Activated CD4-positive, alpha-beta T cell treated with anti-CD3 and anti-CD28 coated beads for 36 hours (primary cell): Measurements from ENCODE around the gene POLDIP3. TPM values are rescaled to one million over a fixed set of nuclear protein-coding genes. Genes with fewer than 3 reads are reported as not detected.

Source experiments
- ATAC-seq: fragments of 200-7000 bp; cut with Tn5 transposase; one replicate; pipeline ENCODE4 v1.10.0; 2021; ENCODE audit warnings: mild to moderate bottlenecking, moderate library complexity
- CTCF ChIA-PET: fragments of 350-600 bp; sonication (Branson Sonifier 250); formaldehyde crosslinking; loops from one replicate; lab custom pipeline; 2021; ENCODE audit warnings: antibody characterized with exemption; lab: Charles Lee
- POLR2A ChIA-PET: fragments of 350-600 bp; sonication (Branson Sonifier 250); formaldehyde crosslinking; loops from one replicate; lab custom pipeline; 2021; ENCODE audit warnings: antibody characterized with exemption, inconsistent platforms; lab: Charles Lee
- DNase-seq: peaks from one replicate; pipeline ENCODE4 v3.0.0-alpha.2; 2020
- H3K27ac Mint-ChIP-seq: one replicate; pipeline ENCODE4 v1.8.0; 2021; ENCODE audit warnings: mixed read lengths
- H3K27me3 Mint-ChIP-seq: one replicate; pipeline ENCODE4 v1.8.0; 2021; ENCODE audit warnings: mixed read lengths
- H3K36me3 Mint-ChIP-seq: one replicate; pipeline ENCODE4 v1.8.0; 2021; ENCODE audit warnings: low read depth, mixed read lengths
- H3K4me1 Mint-ChIP-seq: one replicate; pipeline ENCODE4 v1.8.0; 2021; ENCODE audit warnings: mixed read lengths
- H3K4me3 Mint-ChIP-seq: one replicate; pipeline ENCODE4 v1.8.0; 2021; ENCODE audit warnings: mild to moderate bottlenecking, moderate library complexity, mixed read lengths
- H3K9me3 Mint-ChIP-seq: one replicate; pipeline ENCODE4 v1.8.0; 2021; ENCODE audit warnings: low read depth, mixed read lengths
- intact Hi-C, 2 experiments: fragments of 100-400 bp; cut with DNase I in 1 of 2; cut with micrococcal nuclease in 1 of 2; formaldehyde crosslinking; loops; one replicate each; pipeline versions ENCODE4 v1.14.2 to v1.15.1; 2022 to 2024; cut with DNase I, micrococcal nuclease
- total RNA-seq, 2 experiments: library from RNA; stranded (reverse); gene quantifications; one replicate each; pipeline ENCODE4 v1.2.3, GENCODE V29; 2021

POLDIP3 gene
- total RNA-seq, 2 experiments from 2014 or later, result 77.6 to 88.6 TPM

- Mint-ChIP-seq H3K9me3 (no peaks in the 10 kb centered on the region), H3K36me3 (peaks cover 2% of the 10 kb centered on the region), H3K27me3 (no peaks in the 10 kb centered on the region), H3K27ac (peak overlapping the region; percentile 92), H3K4me3 (peak overlapping the region; percentile 92), H3K4me1 (peaks cover 26% of the 10 kb centered on the region)
- DNase-seq, result peak; percentile 57
- peak; percentile 54 for ATAC-seq
- intact Hi-C loops, result loop anchor here (1.0 to 2.0 kb wide), 12 partner anchors 14 to 569 kb away; partner anchors contain the start of genes ARFGAP3 (in 1 of the 2), PACSIN2 (in 1 of the 2), POLDIP3 (in 1 of the 2) and SMDT1 (in 1 of the 2)
- CTCF ChIA-PET, result interaction anchor here (0.7 kb wide), 1 partner anchor 27 kb away, joined by 3 read pairs; no protein-coding TSS in a partner anchor
- POLR2A ChIA-PET, result interaction anchor here (4.7 kb wide), 1 partner anchor 34 kb away, joined by 53 read pairs; the partner anchor contains the start of gene POLDIP3
These were observed 33.9 kb upstream of the POLDIP3 start for GRCh38 chr22:42648368-42649245.

GRCh38 chr22:42648017-42648367 lies 33.3 kb upstream of the POLDIP3 start:
- ChIA-PET POLR2A (interaction anchor here (4.7 kb wide), 1 partner anchor 33 kb away, joined by 53 read pairs; the partner anchor contains the start of gene POLDIP3), CTCF (interaction anchor here (1.9 kb wide), 1 partner anchor 27 kb away, joined by 4 read pairs; no protein-coding TSS in a partner anchor)
- intact Hi-C loops, result loop anchor here (2.0 kb wide), 2 partner anchors 33 to 147 kb away; partner anchors contain the start of gene POLDIP3 (in 1 of the 2)
- no peak for DNase-seq
- Mint-ChIP-seq H3K27me3 (no peaks in the 10 kb centered on the region), H3K4me1 (peaks cover 26% of the 10 kb centered on the region), H3K9me3 (no peaks in the 10 kb centered on the region), H3K36me3 (peaks cover 2% of the 10 kb centered on the region), H3K4me3 (peak overlapping the region; percentile 92), H3K27ac (peak overlapping the region; percentile 92)
- ATAC-seq, result no peak

GRCh38 chr22:42646569-42647525 lies 32.2 kb upstream of the POLDIP3 start:
- H3K9me3 Mint-ChIP-seq, result no peaks in the 10 kb centered on the region
- CTCF ChIA-PET, result interaction anchor here (1.8 to 1.9 kb wide), 2 partner anchors 14 to 26 kb away, joined by 4 to 6 read pairs; no protein-coding TSS in a partner anchor
- peaks cover 2% of the 10 kb centered on the region for H3K36me3 Mint-ChIP-seq
- ATAC-seq (no peak), DNase-seq (no peak)
- peaks cover 29% of the 10 kb centered on the region for H3K4me1 Mint-ChIP-seq
- intact Hi-C loops, result no loop called here
- POLR2A ChIA-PET, result interaction anchor here (0.5 to 4.7 kb wide), 2 partner anchors 32 to 34 kb away, joined by 5 to 53 read pairs; partner anchors contain the start of gene POLDIP3
- H3K4me3 Mint-ChIP-seq, result peak overlapping the region; percentile 92
- no peak overlapping the region for H3K27ac Mint-ChIP-seq
- H3K27me3 Mint-ChIP-seq, result no peaks in the 10 kb centered on the region

- H3K36me3 Mint-ChIP-seq, result peaks cover 2% of the 10 kb centered on the region
- H3K27me3 Mint-ChIP-seq, result no peaks in the 10 kb centered on the region
- peaks cover 29% of the 10 kb centered on the region for H3K4me1 Mint-ChIP-seq
- H3K4me3 Mint-ChIP-seq, result no peak overlapping the region
- ChIA-PET POLR2A (interaction anchor here (4.7 kb wide), 1 partner anchor 31 kb away, joined by 53 read pairs; the partner anchor contains the start of gene POLDIP3), CTCF (interaction anchor here (1.8 to 1.9 kb wide), 2 partner anchors 15 to 25 kb away, joined by 4 to 6 read pairs; no protein-coding TSS in a partner anchor)
- H3K27ac Mint-ChIP-seq, result no peak overlapping the region
- no peaks in the 10 kb centered on the region for H3K9me3 Mint-ChIP-seq
- intact Hi-C loops, result no loop called here
- no peak for ATAC-seq
- no peak for DNase-seq
These were observed 31.4 kb upstream of the POLDIP3 start for GRCh38 chr22:42645938-42646568.

GRCh38 chr22:42645341-42645937 lies 30.8 kb upstream of the POLDIP3 start:
- CTCF ChIA-PET, result no interaction called here
- POLR2A ChIA-PET, result no interaction called here
- intact Hi-C loops, result no loop called here
- DNase-seq (no peak), ATAC-seq (no peak)
- Mint-ChIP-seq H3K27me3 (no peaks in the 10 kb centered on the region), H3K27ac (no peak overlapping the region), H3K4me1 (peaks cover 29% of the 10 kb centered on the region), H3K4me3 (no peak overlapping the region), H3K9me3 (no peaks in the 10 kb centered on the region), H3K36me3 (peaks cover 2% of the 10 kb centered on the region)

- H3K4me3 Mint-ChIP-seq, result no peak overlapping the region
- H3K9me3 Mint-ChIP-seq, result no peaks in the 10 kb centered on the region
- ATAC-seq, result no peak
- H3K36me3 Mint-ChIP-seq, result peaks cover 2% of the 10 kb centered on the region
- H3K4me1 Mint-ChIP-seq, result peaks cover 29% of the 10 kb centered on the region
- DNase-seq, result no peak
- ChIA-PET POLR2A (interaction anchor here (3.6 kb wide), 1 partner anchor 29 kb away, joined by 23 read pairs; the partner anchor contains the start of gene POLDIP3), CTCF (interaction anchor here (0.8 kb wide), 1 partner anchor 24 kb away, joined by 6 read pairs; no protein-coding TSS in a partner anchor)
- H3K27me3 Mint-ChIP-seq, result no peaks in the 10 kb centered on the region
- intact Hi-C loops, result no loop called here
- H3K27ac Mint-ChIP-seq, result no peak overlapping the region
These were observed 30.0 kb upstream of the POLDIP3 start for GRCh38 chr22:42644422-42645340.

GRCh38 chr22:42643634-42644421 lies 29.1 kb upstream of the POLDIP3 start:
- H3K36me3 Mint-ChIP-seq, result peaks cover 2% of the 10 kb centered on the region
- DNase-seq (no peak), ATAC-seq (no peak)
- H3K9me3 Mint-ChIP-seq, result no peaks in the 10 kb centered on the region
- H3K4me1 Mint-ChIP-seq, result peaks cover 29% of the 10 kb centered on the region
- H3K27ac Mint-ChIP-seq, result no peak overlapping the region
- CTCF ChIA-PET, result interaction anchor here (1.8 kb wide), 1 partner anchor 21 kb away, joined by 5 read pairs; no protein-coding TSS in a partner anchor
- no peak overlapping the region for H3K4me3 Mint-ChIP-seq
- H3K27me3 Mint-ChIP-seq, result no peaks in the 10 kb centered on the region
- POLR2A ChIA-PET, result interaction anchor here (3.6 kb wide), 1 partner anchor 29 kb away, joined by 23 read pairs; the partner anchor contains the start of gene POLDIP3
- intact Hi-C loops, result no loop called here

GRCh38 chr22:42642806-42643633 lies 28.3 kb upstream of the POLDIP3 start:
- H3K36me3 Mint-ChIP-seq, result no peaks in the 10 kb centered on the region
- ChIA-PET POLR2A (interaction anchor here (3.6 kb wide), 1 partner anchor 28 kb away, joined by 23 read pairs; the partner anchor contains the start of gene POLDIP3), CTCF (interaction anchor here (0.6 to 1.8 kb wide), 2 partner anchors 21 to 23 kb away, joined by 3 to 5 read pairs; no protein-coding TSS in a partner anchor)

More at GRCh38 chr22:42642806-42643633, 28.3 kb upstream of the POLDIP3 start:
- ATAC-seq, result no peak
- H3K4me1 Mint-ChIP-seq, result peaks cover 29% of the 10 kb centered on the region
- DNase-seq, result no peak
- no peaks in the 10 kb centered on the region for H3K9me3 Mint-ChIP-seq
- no peaks in the 10 kb centered on the region for H3K27me3 Mint-ChIP-seq
- H3K27ac Mint-ChIP-seq, result no peak overlapping the region
- intact Hi-C loops, result no loop called here
- H3K4me3 Mint-ChIP-seq, result no peak overlapping the region
